H9 (cell line): ENCODE results near the gene MYO1D. TPM values are rescaled to one million over a fixed set of nuclear protein-coding genes. Genes with fewer than 3 reads are reported as not detected.

Source experiments
- DNase-seq: peaks from one replicate; pipeline ENCODE4 v3.0.0-alpha.2; 2017
- H2AFZ ChIP-seq: one replicate; pipeline ENCODE4 v1.6.1; 2013; ENCODE audit warnings: mild to moderate bottlenecking, low read length, control low read depth, moderate library complexity
- H2AK5ac ChIP-seq: 2 replicates; pipeline ENCODE4 v1.6.1; 2013; ENCODE audit warnings: low read length, control low read depth, mixed read lengths; ENCODE audit not compliant: insufficient read length
- H2BK120ac ChIP-seq: one replicate; pipeline ENCODE4 v1.6.1; 2013; ENCODE audit warnings: low read depth, mild to moderate bottlenecking, low read length, control low read depth, inconsistent platforms; ENCODE audit not compliant: poor library complexity, severe bottlenecking
- H2BK12ac ChIP-seq: 2 replicates; pipeline ENCODE4 v1.6.1; 2013; ENCODE audit warnings: low read length, control low read depth, mixed read lengths, low read depth; ENCODE audit not compliant: insufficient read length
- H2BK15ac ChIP-seq: 2 replicates; pipeline ENCODE4 v1.6.1; 2013; ENCODE audit warnings: low read depth, low read length, control low read depth
- H2BK20ac ChIP-seq: one replicate; pipeline ENCODE4 v1.6.1; 2013; ENCODE audit warnings: low read depth, mild to moderate bottlenecking, low read length, control low read depth, inconsistent platforms; ENCODE audit not compliant: poor library complexity, severe bottlenecking
- H2BK5ac ChIP-seq: 2 replicates; pipeline ENCODE4 v1.6.1; 2013; ENCODE audit warnings: low read length, control low read depth, mixed read lengths; ENCODE audit not compliant: insufficient read length
- H3K14ac ChIP-seq: 2 replicates; pipeline ENCODE4 v1.6.1; 2013; ENCODE audit warnings: low read length, control low read depth; ENCODE audit not compliant: insufficient read depth
- H3K18ac ChIP-seq: 2 replicates; pipeline ENCODE4 v1.6.1; 2013; ENCODE audit warnings: low read depth, mild to moderate bottlenecking, mixed read lengths, low read length, control low read depth; ENCODE audit not compliant: insufficient read length
- H3K23ac ChIP-seq: 2 replicates; pipeline ENCODE4 v1.6.1; 2013; ENCODE audit warnings: low read length, control low read depth, mixed read lengths, low read depth; ENCODE audit not compliant: insufficient read length
- H3K23me2 ChIP-seq: 2 replicates; pipeline ENCODE4 v1.6.1; 2013; ENCODE audit warnings: low read depth, mild to moderate bottlenecking, mixed read lengths, low read length, control low read depth; ENCODE audit not compliant: insufficient read length, poor library complexity, severe bottlenecking
- H3K27ac ChIP-seq: 2 replicates; pipeline ENCODE4 v1.5.1; 2013; ENCODE audit warnings: low read length, control low read depth, mixed read lengths, low read depth; ENCODE audit not compliant: insufficient read length
- H3K27me3 ChIP-seq: 2 replicates; pipeline ENCODE4 v1.6.1; 2013; ENCODE audit warnings: low read length, control low read depth, inconsistent platforms; ENCODE audit not compliant: insufficient read depth
- H3K4ac ChIP-seq: 2 replicates; pipeline ENCODE4 v1.6.1; 2013; ENCODE audit warnings: low read depth, mild to moderate bottlenecking, control low read depth, inconsistent platforms, low read length, moderate library complexity
- H3K4me1 ChIP-seq: 2 replicates; pipeline ENCODE4 v1.6.1; 2013; ENCODE audit warnings: low read length, control low read depth, inconsistent platforms; ENCODE audit not compliant: insufficient read depth
- H3K4me2 ChIP-seq: 2 replicates; pipeline ENCODE4 v1.6.1; 2013; ENCODE audit warnings: low read length, control low read depth, mixed read lengths; ENCODE audit not compliant: insufficient read length, insufficient read depth
- H3K56ac ChIP-seq: 2 replicates; pipeline ENCODE4 v1.6.1; 2013; ENCODE audit warnings: low read depth, mild to moderate bottlenecking, mixed read lengths, low read length, control low read depth; ENCODE audit not compliant: insufficient read length
- H3K79me1 ChIP-seq: 2 replicates; pipeline ENCODE4 v1.6.1; 2013; ENCODE audit warnings: low read depth, mild to moderate bottlenecking, moderate library complexity, low read length, control low read depth, inconsistent platforms; ENCODE audit not compliant: insufficient read depth, poor library complexity, severe bottlenecking
- H3K79me2 ChIP-seq: 2 replicates; pipeline ENCODE4 v1.6.1; 2013; ENCODE audit warnings: low read length, control low read depth, inconsistent platforms; ENCODE audit not compliant: insufficient read depth
- H3K9ac ChIP-seq: 2 replicates; pipeline ENCODE4 v1.6.1; 2013; ENCODE audit warnings: low read length, control low read depth, mixed read lengths; ENCODE audit not compliant: insufficient read length; ENCODE audit errors: extremely low read depth
- H3K9me3 ChIP-seq: one replicate; pipeline ENCODE4 v1.6.1; 2013; ENCODE audit warnings: low read depth, low read length, inconsistent platforms; ENCODE audit not compliant: control insufficient read depth
- H3T11ph ChIP-seq: one replicate; pipeline ENCODE4 v1.6.1; 2013; ENCODE audit warnings: mild to moderate bottlenecking, low read length, control low read depth, inconsistent platforms
- H4K20me1 ChIP-seq: one replicate; pipeline ENCODE4 v1.6.1; 2013; ENCODE audit not compliant: control insufficient read depth, insufficient read length, insufficient read depth
- H4K5ac ChIP-seq: 2 replicates; pipeline ENCODE4 v1.6.1; 2013; ENCODE audit warnings: low read depth, mild to moderate bottlenecking, mixed read lengths, low read length, control low read depth; ENCODE audit not compliant: insufficient read length
- H4K8ac ChIP-seq: replicated peaks from 2 replicates; pipeline ENCODE4 v1.6.1; 2013; ENCODE audit warnings: low read length, control low read depth, mixed read lengths, low read depth; ENCODE audit not compliant: insufficient read length
- H4K91ac ChIP-seq: 2 replicates; pipeline ENCODE4 v1.6.1; 2013; ENCODE audit warnings: low read depth, mild to moderate bottlenecking, moderate library complexity, mixed read lengths, low read length, control low read depth; ENCODE audit not compliant: insufficient read length
- H3K27ac Mint-ChIP-seq, 3 experiments: 2 replicates in 2 of 3; 3 replicates in 1 of 3; pipeline ENCODE4 v1.8.0; 2020 to 2021; ENCODE audit warnings: mixed read lengths in 3 of 3, mild to moderate bottlenecking in 1 of 3, moderate library complexity in 1 of 3
- H3K27me3 Mint-ChIP-seq: 2 replicates; pipeline ENCODE4 v1.8.0; 2021; ENCODE audit warnings: low read depth, mild to moderate bottlenecking, moderate library complexity, mixed read lengths
- H3K36me3 Mint-ChIP-seq, 3 experiments: 2 replicates in 2 of 3; 3 replicates in 1 of 3; pipeline ENCODE4 v1.8.0; 2020 to 2021; ENCODE audit warnings: low read depth in 3 of 3, mixed read lengths in 3 of 3; ENCODE audit not compliant: insufficient read depth in 1 of 3
- H3K4me1 Mint-ChIP-seq, 2 experiments: 2 replicates each; pipeline ENCODE4 v1.8.0; 2020; ENCODE audit warnings: mixed read lengths in 2 of 2
- H3K4me3 Mint-ChIP-seq, 2 experiments: 2 replicates in 1 of 2; 3 replicates in 1 of 2; pipeline ENCODE4 v1.8.0; 2020 to 2021; ENCODE audit warnings: mild to moderate bottlenecking in 2 of 2, mixed read lengths in 2 of 2, moderate library complexity in 1 of 2
- H3K9me3 Mint-ChIP-seq, 2 experiments: 2 replicates in 1 of 2; 3 replicates in 1 of 2; pipeline ENCODE4 v1.8.0; 2020; ENCODE audit warnings: mild to moderate bottlenecking in 2 of 2, mixed read lengths in 2 of 2, moderate library complexity in 1 of 2
- WGBS: extraction: QIAGEN DNeasy Blood & Tissue Kit; methylation state at CpG from one replicate; pipeline ENCODE4 v1.1.7; 2013; ENCODE audit warnings: missing lambda C conversion rate, low lambda C conversion rate, mixed read lengths; ENCODE audit not compliant: insufficient read length; ENCODE audit errors: extremely low coverage; 5-methylcytosine and 5-hydroxymethylcytosine counted together
- total RNA-seq: library from RNA; stranded (reverse); gene quantifications from 2 replicates; pipeline ENCODE4 v1.2.1, GENCODE V29; 2021
- TF ChIP-seq, protein P1 (sequence below): fragments of 200-600 bp; sonication (generic); conservative IDR thresholded peaks from 3 replicates; pipeline ENCODE4 v1.8.0; 2021; ENCODE audit warnings: antibody characterized with exemption, mild to moderate bottlenecking

Gene MYO1D
- total RNA-seq, 1 experiment from 2014 or later, result 19.0 TPM

DNA sequence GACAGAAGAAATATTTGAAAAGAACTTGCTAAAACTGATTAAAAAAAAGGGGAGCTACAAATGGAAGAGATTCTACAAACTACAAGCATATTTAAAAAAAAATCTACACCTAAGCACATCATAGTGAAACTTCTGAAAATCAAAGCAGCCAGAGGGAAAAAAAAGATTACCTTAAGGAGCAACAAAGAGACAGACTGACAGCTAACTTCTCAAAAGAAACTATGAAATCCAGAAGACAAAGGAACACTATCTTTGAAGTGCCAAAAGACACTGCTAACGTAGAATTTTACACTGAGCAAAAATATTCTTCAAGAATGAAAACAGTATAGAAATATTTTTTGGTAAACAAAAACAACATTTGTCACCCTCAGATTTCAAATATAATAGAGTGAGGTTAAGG, 151.2 kb downstream of the MYO1D start:
- Histone ChIP-seq H3K27ac (no peak overlapping the region), H2BK120ac (no peak overlapping the region), H4K8ac (no peak overlapping the region), H3K9ac (no peak overlapping the region), H3K4me1 (no peaks in the 10 kb centered on the region), H3K79me2 (no peaks in the 10 kb centered on the region), H3K4ac (no peak overlapping the region), H4K5ac (no peak overlapping the region), H4K20me1 (no peaks in the 10 kb centered on the region), H2AFZ (no peak overlapping the region), H3K56ac (no peak overlapping the region), H2BK12ac (no peak overlapping the region), H2AK5ac (no peak overlapping the region), H3K27me3 (no peaks in the 10 kb centered on the region), H3K9me3 (no peaks in the 10 kb centered on the region), H3K14ac (no peak overlapping the region), H2BK5ac (no peak overlapping the region), H3T11ph (no peak overlapping the region), H3K18ac (no peak overlapping the region), H3K23ac (no peak overlapping the region), H3K79me1 (no peaks in the 10 kb centered on the region), H2BK20ac (no peak overlapping the region), H4K91ac (no peak overlapping the region), H2BK15ac (no peak overlapping the region), H3K4me2 (no peak overlapping the region), H3K23me2 (no peaks in the 10 kb centered on the region)
- no CpG with 5 or more reads among the region's 1 CpG for WGBS
- H3K27ac Mint-ChIP-seq, result no peak overlapping the region
- H3K9me3 Mint-ChIP-seq, result peaks cover 8 to 10% of the 10 kb centered on the region in 2 experiments
- no peaks in the 10 kb centered on the region for H3K27me3 Mint-ChIP-seq
- no peaks in the 10 kb centered on the region for H3K4me1 Mint-ChIP-seq
- peaks cover 11 to 20% (median 17%) of the 10 kb centered on the region in 3 experiments; a peak in 6 of 7 replicates for H3K36me3 Mint-ChIP-seq
- no peak overlapping the region for H3K4me3 Mint-ChIP-seq
- TF ChIP-seq, protein P1, sequence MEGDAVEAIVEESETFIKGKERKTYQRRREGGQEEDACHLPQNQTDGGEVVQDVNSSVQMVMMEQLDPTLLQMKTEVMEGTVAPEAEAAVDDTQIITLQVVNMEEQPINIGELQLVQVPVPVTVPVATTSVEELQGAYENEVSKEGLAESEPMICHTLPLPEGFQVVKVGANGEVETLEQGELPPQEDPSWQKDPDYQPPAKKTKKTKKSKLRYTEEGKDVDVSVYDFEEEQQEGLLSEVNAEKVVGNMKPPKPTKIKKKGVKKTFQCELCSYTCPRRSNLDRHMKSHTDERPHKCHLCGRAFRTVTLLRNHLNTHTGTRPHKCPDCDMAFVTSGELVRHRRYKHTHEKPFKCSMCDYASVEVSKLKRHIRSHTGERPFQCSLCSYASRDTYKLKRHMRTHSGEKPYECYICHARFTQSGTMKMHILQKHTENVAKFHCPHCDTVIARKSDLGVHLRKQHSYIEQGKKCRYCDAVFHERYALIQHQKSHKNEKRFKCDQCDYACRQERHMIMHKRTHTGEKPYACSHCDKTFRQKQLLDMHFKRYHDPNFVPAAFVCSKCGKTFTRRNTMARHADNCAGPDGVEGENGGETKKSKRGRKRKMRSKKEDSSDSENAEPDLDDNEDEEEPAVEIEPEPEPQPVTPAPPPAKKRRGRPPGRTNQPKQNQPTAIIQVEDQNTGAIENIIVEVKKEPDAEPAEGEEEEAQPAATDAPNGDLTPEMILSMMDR, result no peak
- no peak for DNase-seq
